Liver (tissue), 9 donors: ENCODE results near the gene CYLD. TPM values are rescaled to one million over a fixed set of nuclear protein-coding genes. Genes with fewer than 3 reads are reported as not detected.

Source experiments
- DNase-seq: peaks from one replicate; pipeline ENCODE4 v3.0.0-alpha.2; 2017; ENCODE audit warnings: low spot score
- H3K27ac ChIP-seq, 2 donors: one replicate each; pipeline ENCODE4 v1.7.0; 2013; ENCODE audit warnings: inconsistent platforms in 2 of 2, low read length in 2 of 2, control low read depth in 1 of 2, low read depth in 1 of 2, mild to moderate bottlenecking in 1 of 2
- H3K27me3 ChIP-seq, 4 donors: one replicate each; pipeline versions ENCODE4 v1.6.1 to v1.7.0; 2013; ENCODE audit warnings: low read length in 3 of 4, inconsistent platforms in 1 of 4, mild to moderate bottlenecking in 1 of 4, moderate library complexity in 1 of 4; ENCODE audit not compliant: control insufficient read depth in 4 of 4, insufficient read depth in 4 of 4
- H3K36me3 ChIP-seq, 4 donors: one replicate each; pipeline versions ENCODE4 v1.6.1 to v1.7.0; 2013; ENCODE audit warnings: low read length in 3 of 4, mild to moderate bottlenecking in 3 of 4, low read depth in 1 of 4, moderate library complexity in 1 of 4; ENCODE audit not compliant: control insufficient read depth in 4 of 4, insufficient read depth in 3 of 4
- H3K4me1 ChIP-seq, 4 donors: one replicate each; pipeline versions ENCODE4 v1.6.1 to v1.7.0; 2013; ENCODE audit warnings: low read length in 3 of 4, mild to moderate bottlenecking in 3 of 4, moderate library complexity in 1 of 4; ENCODE audit not compliant: control insufficient read depth in 4 of 4, insufficient read depth in 4 of 4
- H3K4me3 ChIP-seq, 3 donors: one replicate each; pipeline versions ENCODE4 v1.6.1 to v1.7.0; 2013; ENCODE audit warnings: low read length in 3 of 3, control low read depth in 1 of 3, low read depth in 1 of 3, mild to moderate bottlenecking in 1 of 3
- H3K9ac ChIP-seq, 2 donors: one replicate each; pipeline ENCODE4 v1.7.0; 2013; ENCODE audit warnings: low read length in 2 of 2, mild to moderate bottlenecking in 2 of 2, moderate library complexity in 2 of 2, control low read depth in 1 of 2, low read depth in 1 of 2
- H3K9me3 ChIP-seq, 4 donors: one replicate each; pipeline versions ENCODE4 v1.6.1 to v1.7.0; 2013; ENCODE audit warnings: low read length in 3 of 4; ENCODE audit not compliant: control insufficient read depth in 4 of 4
- EGR1 ChIP-seq, 2 donors: IDR thresholded peaks; 2 replicates each; pipeline ENCODE4 v1.6.1; 2016 to 2018; ENCODE audit warnings: antibody characterized with exemption in 2 of 2, low read depth in 2 of 2
- FOXA1 ChIP-seq: IDR thresholded peaks from 2 replicates; pipeline ENCODE4 v1.6.1; 2016; ENCODE audit warnings: antibody characterized with exemption
- FOXA2 ChIP-seq: IDR thresholded peaks from 2 replicates; pipeline ENCODE4 v1.6.1; 2016; ENCODE audit warnings: antibody characterized with exemption
- GABPA ChIP-seq, 2 donors: IDR thresholded peaks in 1 of 2; conservative IDR thresholded peaks in 1 of 2; 2 replicates each; pipeline ENCODE4 v1.6.1; 2016; ENCODE audit warnings: antibody characterized with exemption in 2 of 2, mild to moderate bottlenecking in 1 of 2, moderate library complexity in 1 of 2
- HNF4A ChIP-seq, 2 donors: conservative IDR thresholded peaks; 2 replicates each; pipeline ENCODE4 v1.6.1; 2016; ENCODE audit warnings: antibody characterized with exemption in 2 of 2, mild to moderate bottlenecking in 2 of 2
- HNF4G ChIP-seq: IDR thresholded peaks from 2 replicates; pipeline ENCODE4 v1.6.1; 2016; ENCODE audit warnings: antibody characterized with exemption
- JUND ChIP-seq, 2 donors: IDR thresholded peaks; 2 replicates each; pipeline ENCODE4 v1.6.1; 2016; ENCODE audit warnings: antibody characterized with exemption in 2 of 2
- NR2F2 ChIP-seq: IDR thresholded peaks from 2 replicates; pipeline ENCODE4 v1.6.1; 2016; ENCODE audit warnings: antibody characterized with exemption
- RAD21 ChIP-seq, 2 donors: IDR thresholded peaks; 2 replicates each; pipeline ENCODE4 v1.6.1; 2016; ENCODE audit warnings: antibody characterized with exemption in 2 of 2, mild to moderate bottlenecking in 2 of 2
- RXRA ChIP-seq, 2 donors: IDR thresholded peaks; 2 replicates each; pipeline ENCODE4 v1.6.1; 2017 to 2018; ENCODE audit warnings: antibody characterized with exemption in 2 of 2, mild to moderate bottlenecking in 1 of 2
- SP1 ChIP-seq: IDR thresholded peaks from 2 replicates; pipeline ENCODE4 v1.6.1; 2018; ENCODE audit warnings: antibody characterized with exemption, mild to moderate bottlenecking
- TAF1 ChIP-seq: conservative IDR thresholded peaks from 2 replicates; pipeline ENCODE4 v1.6.1; 2016; ENCODE audit warnings: antibody characterized with exemption, mild to moderate bottlenecking
- YY1 ChIP-seq: IDR thresholded peaks from 2 replicates; pipeline ENCODE4 v1.6.1; 2016; ENCODE audit warnings: antibody characterized with exemption, mild to moderate bottlenecking
- WGBS: extraction: QIAGEN DNeasy Blood & Tissue Kit; methylation state at CpG from one replicate; pipeline ENCODE4 v1.1.7; 2013; 5-methylcytosine and 5-hydroxymethylcytosine counted together
- polyA plus RNA-seq, 2 donors: library from polyadenylated mRNA; stranded (reverse) in 1 of 2; unstranded in 1 of 2; fragments of 200-250 nt in 1 of 2; fragments of >200 nt in 1 of 2; fragmentation: Nextera tagmentation in 1 of 2; extraction: Ambion mirVana in 1 of 2; gene quantifications; one replicate each; pipeline versions ENCODE4 v1.2.1 to v1.2.3, GENCODE V29; 2013 to 2015
- total RNA-seq, 2 donors: library from RNA; depleted of rRNA; stranded (reverse); fragments of >200 nt; gene quantifications; one replicate each; pipeline ENCODE4 v1.2.3, GENCODE V29; 2014
- TF ChIP-seq, protein P1 (sequence below): fragments of 150-350 bp; IDR thresholded peaks from 2 replicates; pipeline ENCODE4 v1.5.1; 2017; ENCODE audit warnings: improper control_type of control experiment, low read depth, low read length; ENCODE audit not compliant: missing input control
- TF ChIP-seq, protein P2 (sequence below): IDR thresholded peaks from 2 replicates; pipeline ENCODE4 v1.6.1; 2016; ENCODE audit warnings: antibody characterized with exemption
- TF ChIP-seq, protein P3 (sequence below): IDR thresholded peaks from 2 replicates; pipeline ENCODE4 v1.6.1; 2016; ENCODE audit warnings: antibody characterized with exemption
- TF ChIP-seq, protein P4 (sequence below): IDR thresholded peaks from 2 replicates; pipeline ENCODE4 v1.6.1; 2016; ENCODE audit warnings: antibody characterized with exemption
- TF ChIP-seq, protein P5 (sequence below): IDR thresholded peaks from 2 replicates; pipeline ENCODE4 v1.6.1; 2016; ENCODE audit warnings: antibody characterized with exemption, mild to moderate bottlenecking
- donor health status: healthy.
- donor health status: healthy.
- donor health status: healthy.
- donor health status: healthy.
- donor health status: healthy.

The CYLD gene
- total and polyA plus RNA-seq, 4 donors: 8.2 to 42.7 (median 13.8) TPM

DNA sequence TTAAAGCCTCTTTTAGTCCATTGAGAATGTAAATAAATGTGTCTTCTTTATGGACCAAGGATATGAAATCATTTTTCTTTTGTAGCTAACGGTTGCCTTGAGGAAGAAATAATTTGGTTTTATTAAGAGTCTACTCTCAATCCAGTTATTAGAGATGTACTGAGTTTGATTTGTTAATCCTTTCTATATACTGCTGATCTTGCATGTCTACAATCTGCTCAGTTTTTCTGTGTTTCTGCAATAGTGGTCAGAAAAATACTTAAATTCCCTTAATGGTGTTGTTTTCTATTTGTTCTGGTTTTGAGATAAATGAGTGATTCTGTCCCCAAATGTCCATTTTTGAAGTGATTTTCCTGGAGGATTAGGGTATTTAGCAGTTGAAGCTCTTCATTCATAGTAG, 54.9 kb downstream of the CYLD start:
- Histone ChIP-seq H3K4me1 (no peaks in the 10 kb centered on the region), H3K27ac (no peak overlapping the region), H3K9me3 (no peaks in the 10 kb centered on the region), H3K27me3 (no peaks in the 10 kb centered on the region), H3K4me3 (no peak overlapping the region), H3K36me3 (peaks cover 2 to 53% (median 35%) of the 10 kb centered on the region in 4 donors), H3K9ac (no peak overlapping the region)
- WGBS: 94% methylated on average over 1 of the region's 1 CpG
- DNase-seq: no peak
- no peak for TF ChIP-seq NR2F2
- TF ChIP-seq, protein P1, sequence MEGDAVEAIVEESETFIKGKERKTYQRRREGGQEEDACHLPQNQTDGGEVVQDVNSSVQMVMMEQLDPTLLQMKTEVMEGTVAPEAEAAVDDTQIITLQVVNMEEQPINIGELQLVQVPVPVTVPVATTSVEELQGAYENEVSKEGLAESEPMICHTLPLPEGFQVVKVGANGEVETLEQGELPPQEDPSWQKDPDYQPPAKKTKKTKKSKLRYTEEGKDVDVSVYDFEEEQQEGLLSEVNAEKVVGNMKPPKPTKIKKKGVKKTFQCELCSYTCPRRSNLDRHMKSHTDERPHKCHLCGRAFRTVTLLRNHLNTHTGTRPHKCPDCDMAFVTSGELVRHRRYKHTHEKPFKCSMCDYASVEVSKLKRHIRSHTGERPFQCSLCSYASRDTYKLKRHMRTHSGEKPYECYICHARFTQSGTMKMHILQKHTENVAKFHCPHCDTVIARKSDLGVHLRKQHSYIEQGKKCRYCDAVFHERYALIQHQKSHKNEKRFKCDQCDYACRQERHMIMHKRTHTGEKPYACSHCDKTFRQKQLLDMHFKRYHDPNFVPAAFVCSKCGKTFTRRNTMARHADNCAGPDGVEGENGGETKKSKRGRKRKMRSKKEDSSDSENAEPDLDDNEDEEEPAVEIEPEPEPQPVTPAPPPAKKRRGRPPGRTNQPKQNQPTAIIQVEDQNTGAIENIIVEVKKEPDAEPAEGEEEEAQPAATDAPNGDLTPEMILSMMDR: no peak
- TF ChIP-seq YY1: no peak
- TF ChIP-seq EGR1 (IDR thresholded peaks at IDR 0.05; ENCODE audit: low read depth in 2 of 2): no peak
- TF ChIP-seq, protein P2, sequence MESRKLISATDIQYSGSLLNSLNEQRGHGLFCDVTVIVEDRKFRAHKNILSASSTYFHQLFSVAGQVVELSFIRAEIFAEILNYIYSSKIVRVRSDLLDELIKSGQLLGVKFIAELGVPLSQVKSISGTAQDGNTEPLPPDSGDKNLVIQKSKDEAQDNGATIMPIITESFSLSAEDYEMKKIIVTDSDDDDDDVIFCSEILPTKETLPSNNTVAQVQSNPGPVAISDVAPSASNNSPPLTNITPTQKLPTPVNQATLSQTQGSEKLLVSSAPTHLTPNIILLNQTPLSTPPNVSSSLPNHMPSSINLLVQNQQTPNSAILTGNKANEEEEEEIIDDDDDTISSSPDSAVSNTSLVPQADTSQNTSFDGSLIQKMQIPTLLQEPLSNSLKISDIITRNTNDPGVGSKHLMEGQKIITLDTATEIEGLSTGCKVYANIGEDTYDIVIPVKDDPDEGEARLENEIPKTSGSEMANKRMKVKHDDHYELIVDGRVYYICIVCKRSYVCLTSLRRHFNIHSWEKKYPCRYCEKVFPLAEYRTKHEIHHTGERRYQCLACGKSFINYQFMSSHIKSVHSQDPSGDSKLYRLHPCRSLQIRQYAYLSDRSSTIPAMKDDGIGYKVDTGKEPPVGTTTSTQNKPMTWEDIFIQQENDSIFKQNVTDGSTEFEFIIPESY: no peak
- no peak for TF ChIP-seq JUND (IDR thresholded peaks at IDR 0.05)
- no peak for TF ChIP-seq HNF4G
- no peak for TF ChIP-seq TAF1
- no peak for TF ChIP-seq RXRA (IDR thresholded peaks at IDR 0.05)
- no peak for TF ChIP-seq FOXA2
- TF ChIP-seq, protein P3, sequence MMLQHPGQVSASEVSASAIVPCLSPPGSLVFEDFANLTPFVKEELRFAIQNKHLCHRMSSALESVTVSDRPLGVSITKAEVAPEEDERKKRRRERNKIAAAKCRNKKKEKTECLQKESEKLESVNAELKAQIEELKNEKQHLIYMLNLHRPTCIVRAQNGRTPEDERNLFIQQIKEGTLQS: no peak
- TF ChIP-seq RAD21 (IDR thresholded peaks at IDR 0.05): no peak
- TF ChIP-seq, protein P4, sequence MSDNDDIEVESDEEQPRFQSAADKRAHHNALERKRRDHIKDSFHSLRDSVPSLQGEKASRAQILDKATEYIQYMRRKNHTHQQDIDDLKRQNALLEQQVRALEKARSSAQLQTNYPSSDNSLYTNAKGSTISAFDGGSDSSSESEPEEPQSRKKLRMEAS: no peak
- no peak for TF ChIP-seq GABPA (IDR thresholded peaks at IDR 0.05 in 1 of 2, conservative IDR thresholded peaks at IDR 0.05 in 1 of 2)
- TF ChIP-seq, protein P5, sequence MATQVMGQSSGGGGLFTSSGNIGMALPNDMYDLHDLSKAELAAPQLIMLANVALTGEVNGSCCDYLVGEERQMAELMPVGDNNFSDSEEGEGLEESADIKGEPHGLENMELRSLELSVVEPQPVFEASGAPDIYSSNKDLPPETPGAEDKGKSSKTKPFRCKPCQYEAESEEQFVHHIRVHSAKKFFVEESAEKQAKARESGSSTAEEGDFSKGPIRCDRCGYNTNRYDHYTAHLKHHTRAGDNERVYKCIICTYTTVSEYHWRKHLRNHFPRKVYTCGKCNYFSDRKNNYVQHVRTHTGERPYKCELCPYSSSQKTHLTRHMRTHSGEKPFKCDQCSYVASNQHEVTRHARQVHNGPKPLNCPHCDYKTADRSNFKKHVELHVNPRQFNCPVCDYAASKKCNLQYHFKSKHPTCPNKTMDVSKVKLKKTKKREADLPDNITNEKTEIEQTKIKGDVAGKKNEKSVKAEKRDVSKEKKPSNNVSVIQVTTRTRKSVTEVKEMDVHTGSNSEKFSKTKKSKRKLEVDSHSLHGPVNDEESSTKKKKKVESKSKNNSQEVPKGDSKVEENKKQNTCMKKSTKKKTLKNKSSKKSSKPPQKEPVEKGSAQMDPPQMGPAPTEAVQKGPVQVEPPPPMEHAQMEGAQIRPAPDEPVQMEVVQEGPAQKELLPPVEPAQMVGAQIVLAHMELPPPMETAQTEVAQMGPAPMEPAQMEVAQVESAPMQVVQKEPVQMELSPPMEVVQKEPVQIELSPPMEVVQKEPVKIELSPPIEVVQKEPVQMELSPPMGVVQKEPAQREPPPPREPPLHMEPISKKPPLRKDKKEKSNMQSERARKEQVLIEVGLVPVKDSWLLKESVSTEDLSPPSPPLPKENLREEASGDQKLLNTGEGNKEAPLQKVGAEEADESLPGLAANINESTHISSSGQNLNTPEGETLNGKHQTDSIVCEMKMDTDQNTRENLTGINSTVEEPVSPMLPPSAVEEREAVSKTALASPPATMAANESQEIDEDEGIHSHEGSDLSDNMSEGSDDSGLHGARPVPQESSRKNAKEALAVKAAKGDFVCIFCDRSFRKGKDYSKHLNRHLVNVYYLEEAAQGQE: no peak
- no peak for TF ChIP-seq SP1
- TF ChIP-seq HNF4A (conservative IDR thresholded peaks at IDR 0.05): no peak
- TF ChIP-seq FOXA1: no peak
